SU-DHL-6 (cell line): ENCODE results near the gene CARD10.
"Not testable (repeated sequence)": the region's sequence is repeated elsewhere in the genome, so short reads cannot be mapped to it uniquely, and the experiment has no call there.

Experiments used
- H2AFZ ChIP-seq: fragments of 200-600 bp; sonication (generic); 2 replicates; pipeline ENCODE4 v1.6.1; 2014; ENCODE audit warnings: low read depth, mild to moderate bottlenecking, moderate library complexity, mixed read lengths, antibody characterized with exemption, low read length; ENCODE audit not compliant: severe bottlenecking
- H3F3A ChIP-seq: fragments of 200-600 bp; shearing (Covaris generic); 2 replicates; pipeline ENCODE4 v1.6.0; 2016; ENCODE audit warnings: antibody characterized with exemption, mild to moderate bottlenecking; ENCODE audit not compliant: insufficient read depth
- H3K27ac ChIP-seq: fragments of 200-600 bp; sonication (generic); 2 replicates; pipeline ENCODE4 v1.5.1; 2016; ENCODE audit warnings: low read depth, mild to moderate bottlenecking, low read length, moderate library complexity, mixed read lengths
- H3K27me3 ChIP-seq: fragments of 200-600 bp; sonication (generic), shearing (Covaris generic); 2 replicates; pipeline ENCODE4 v1.6.0; 2014; ENCODE audit warnings: mild to moderate bottlenecking, low read length
- H3K36me3 ChIP-seq: fragments of 200-600 bp; sonication (generic); 2 replicates; pipeline ENCODE4 v1.6.1; 2014; ENCODE audit warnings: mild to moderate bottlenecking, low read length, mixed read lengths
- H3K4me2 ChIP-seq: fragments of 300-600, 200-600 bp; shearing (Covaris generic), sonication (generic); 2 replicates; pipeline ENCODE4 v1.6.0; 2014; ENCODE audit warnings: low read length, low read depth, mild to moderate bottlenecking; ENCODE audit not compliant: poor library complexity, severe bottlenecking
- H3K4me3 ChIP-seq: fragments of 200-600 bp; sonication (generic); 2 replicates; pipeline ENCODE4 v1.5.1; 2014; ENCODE audit warnings: antibody characterized with exemption, low read length, mild to moderate bottlenecking, mixed read lengths; ENCODE audit not compliant: insufficient read depth, poor library complexity, severe bottlenecking
- H3K79me2 ChIP-seq: fragments of 200-600 bp; sonication (generic); 2 replicates; pipeline ENCODE4 v1.6.1; 2014; ENCODE audit warnings: mild to moderate bottlenecking, low read length, moderate library complexity; ENCODE audit not compliant: insufficient read depth
- H3K9ac ChIP-seq: fragments of 200-600 bp; sonication (generic); 2 replicates; pipeline ENCODE4 v1.7.0; 2014; ENCODE audit warnings: mild to moderate bottlenecking, low read length
- H3K9me2 ChIP-seq: fragments of 200-600 bp; sonication (generic); replicated peaks from 2 replicates; pipeline ENCODE4 v1.6.1; 2014; ENCODE audit warnings: low read length; ENCODE audit not compliant: insufficient read depth
- H3K9me3 ChIP-seq: fragments of 200-600 bp; sonication (generic); 2 replicates; pipeline ENCODE4 v1.6.1; 2014; ENCODE audit warnings: low read length, mixed read lengths; ENCODE audit not compliant: insufficient read depth
- H4K20me1 ChIP-seq: fragments of 200-600 bp; sonication (generic); 2 replicates; pipeline ENCODE4 v1.6.1; 2014; ENCODE audit warnings: low read depth, mild to moderate bottlenecking, antibody characterized with exemption, low read length, moderate library complexity, mixed read lengths
- CTCF ChIP-seq: fragments of 200-600 bp; sonication (generic); IDR thresholded peaks from one replicate; pipeline ENCODE4 v1.5.1; 2017; ENCODE audit warnings: antibody characterized with exemption, mild to moderate bottlenecking, low read length, moderate library complexity; ENCODE audit not compliant: insufficient read depth, poor library complexity, severe bottlenecking
- EZH2phosphoT487 ChIP-seq: fragments of 200-600 bp; sonication (generic), shearing (Covaris generic); conservative IDR thresholded peaks from 2 replicates; pipeline ENCODE4 v1.6.1; 2018; ENCODE audit warnings: mild to moderate bottlenecking, antibody characterized with exemption, low read length, moderate library complexity, mixed read lengths

Gene CARD10

GRCh38 chr22:37542959-37543358 lies 23.7 kb upstream of the CARD10 start:
- Histone ChIP-seq H3K27me3 (no peaks in the 10 kb centered on the region), H3F3A (no peaks in the 10 kb centered on the region), H3K4me2 (no peak overlapping the region), H3K9ac (no peak overlapping the region), H3K4me3 (no peak overlapping the region), H3K9me2 (no peaks in the 10 kb centered on the region), H3K79me2 (no peaks in the 10 kb centered on the region), H2AFZ (no peak overlapping the region), H3K27ac (no peak overlapping the region), H3K36me3 (no peaks in the 10 kb centered on the region), H3K9me3 (no peaks in the 10 kb centered on the region), H4K20me1 (no peaks in the 10 kb centered on the region)
- TF ChIP-seq CTCF: no peak
- no peak for TF ChIP-seq EZH2phosphoT487

- H3K9me3 ChIP-seq, H4K20me1 ChIP-seq, H3K9me2 ChIP-seq, H3K4me2 ChIP-seq, H3K79me2 ChIP-seq, H3F3A ChIP-seq, H3K36me3 ChIP-seq, H3K27ac ChIP-seq, H3K9ac ChIP-seq, H3K27me3 ChIP-seq, H2AFZ ChIP-seq, H3K4me3 ChIP-seq: not testable (repeated sequence)
Measured at GRCh38 chr22:37542416-37542815, 23.2 kb upstream of the CARD10 start.

GRCh38 chr22:37539790-37540189 lies 20.6 kb upstream of the CARD10 start:
- H3F3A ChIP-seq, H3K79me2 ChIP-seq, H3K27me3 ChIP-seq, H3K9ac ChIP-seq, H3K4me2 ChIP-seq, H4K20me1 ChIP-seq, H3K27ac ChIP-seq, H3K36me3 ChIP-seq, H3K9me3 ChIP-seq, H3K4me3 ChIP-seq, H2AFZ ChIP-seq, H3K9me2 ChIP-seq: not testable (repeated sequence)

GRCh38 chr22:37538590-37539357 lies 19.6 kb upstream of the CARD10 start:
- Histone ChIP-seq H2AFZ (no peak overlapping the region), H3K9ac (no peak overlapping the region), H3K4me3 (no peak overlapping the region)

More at GRCh38 chr22:37538590-37539357, 19.6 kb upstream of the CARD10 start:
- H3F3A ChIP-seq: no peaks in the 10 kb centered on the region
- H3K9me2 ChIP-seq: no peaks in the 10 kb centered on the region
- no peaks in the 10 kb centered on the region for H3K27me3 ChIP-seq
- H3K36me3 ChIP-seq: no peaks in the 10 kb centered on the region
- H3K9me3 ChIP-seq: no peaks in the 10 kb centered on the region
- H3K79me2 ChIP-seq: no peaks in the 10 kb centered on the region
- no peaks in the 10 kb centered on the region for H4K20me1 ChIP-seq
- TF ChIP-seq EZH2phosphoT487 (no peak), CTCF (peak; percentile 92)
- no peak overlapping the region for H3K4me2 ChIP-seq
- H3K27ac ChIP-seq: no peak overlapping the region
